HG03175 (cell line): ENCODE results near the gene ATP1B3.
"Not testable (repeated sequence)": the region's sequence is repeated elsewhere in the genome, so short reads cannot be mapped to it uniquely, and the experiment has no call there.

ENCODE experiments used
- ATAC-seq: cut with Tn5 transposase; IDR thresholded peaks from one replicate; pipeline ENCODE4 v1.9.1; 2021; ENCODE audit warnings: mild to moderate bottlenecking, moderate library complexity; ENCODE audit not compliant: unreplicated experiment

ATP1B3 gene

DNA sequence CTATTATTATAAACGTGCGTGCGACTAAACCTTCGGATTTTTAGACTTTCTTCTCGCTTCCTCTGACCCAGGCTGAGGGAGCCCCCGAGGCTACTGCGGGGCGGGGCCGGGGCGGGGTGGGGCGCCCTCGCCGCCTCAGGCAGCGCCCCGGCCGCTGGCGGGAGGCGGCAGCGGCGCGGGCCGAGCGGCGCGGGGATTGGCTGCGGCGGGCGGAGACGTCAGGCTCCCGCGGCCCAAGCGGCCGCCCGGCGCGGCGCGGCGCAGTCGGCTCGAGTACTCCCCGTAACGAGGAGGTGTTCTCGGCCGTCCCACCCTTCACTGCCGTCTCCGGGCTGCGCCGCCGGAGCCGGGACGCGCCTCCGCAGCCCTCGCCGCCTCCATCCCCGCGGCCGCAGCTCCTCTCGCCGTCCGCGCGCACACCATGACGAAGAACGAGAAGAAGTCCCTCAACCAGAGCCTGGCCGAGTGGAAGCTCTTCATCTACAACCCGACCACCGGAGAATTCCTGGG lies at the start of gene ATP1B3:
Gene ATP1B3, plus strand, starts transcription at position 263 of the 510 bp plus-strand sequence. Its CDS starts 159 bp downstream, at position 422.
- peak; percentile 79 for ATAC-seq

DNA sequence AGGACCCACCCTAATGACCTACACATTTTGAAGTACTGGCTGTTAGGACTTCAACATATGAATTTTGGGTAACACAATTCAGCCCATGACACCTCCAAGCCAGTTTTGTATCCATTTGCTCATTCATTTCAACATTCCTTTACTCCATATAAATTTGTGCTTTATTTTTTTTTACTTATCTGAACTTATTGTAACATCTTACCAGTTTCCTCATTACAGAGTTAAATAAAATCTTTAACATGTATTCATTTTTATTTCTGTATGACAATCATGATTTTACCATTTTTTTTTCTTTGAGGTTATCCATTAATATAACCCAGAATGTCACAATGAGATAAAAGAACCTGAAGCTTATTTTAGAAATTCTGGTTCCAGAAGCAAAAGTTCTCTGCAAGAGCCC lies 48.0 kb upstream of the ATP1B3 start:
- no peak for ATAC-seq

DNA sequence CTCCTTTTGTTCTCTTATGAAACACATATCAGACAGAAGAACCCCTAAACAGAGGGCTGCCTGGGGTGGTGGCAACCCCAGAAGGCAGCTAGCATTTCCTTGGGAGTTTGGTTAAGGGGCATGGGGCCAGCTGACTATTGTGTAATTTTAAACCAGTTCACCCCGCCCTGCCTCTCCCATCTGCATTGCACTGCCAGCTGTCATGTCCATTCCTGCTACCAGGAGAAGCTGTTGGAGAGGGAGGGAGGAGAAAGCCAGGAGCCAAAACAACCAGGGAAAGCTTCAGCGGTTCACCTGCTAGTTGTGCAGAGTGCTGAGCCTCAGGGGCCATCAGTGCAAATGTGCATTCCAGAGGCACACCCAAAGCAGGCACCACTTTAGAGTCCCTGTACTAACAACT lies 47.6 kb upstream of the ATP1B3 start:
- ATAC-seq = no peak

DNA sequence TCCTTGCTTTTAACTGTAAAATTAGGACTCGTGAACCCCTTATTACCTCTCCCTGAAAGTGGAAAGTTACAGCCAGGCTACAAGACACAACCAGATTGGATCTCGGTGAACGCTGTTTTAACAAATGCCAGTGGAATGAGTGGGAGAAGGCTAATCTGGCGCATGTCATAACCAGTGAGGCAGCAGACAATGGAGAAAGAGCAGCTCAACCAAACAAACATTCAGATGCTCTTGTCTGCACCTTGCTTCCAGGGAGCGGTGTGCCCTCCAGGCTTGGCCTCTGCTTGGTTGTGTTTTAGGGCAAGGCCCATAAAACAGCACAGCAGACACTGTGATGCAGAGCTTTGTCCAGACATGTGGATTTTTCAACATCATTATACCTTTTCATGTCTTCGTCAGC lies 45.9 kb upstream of the ATP1B3 start:
- ATAC-seq = no peak

DNA sequence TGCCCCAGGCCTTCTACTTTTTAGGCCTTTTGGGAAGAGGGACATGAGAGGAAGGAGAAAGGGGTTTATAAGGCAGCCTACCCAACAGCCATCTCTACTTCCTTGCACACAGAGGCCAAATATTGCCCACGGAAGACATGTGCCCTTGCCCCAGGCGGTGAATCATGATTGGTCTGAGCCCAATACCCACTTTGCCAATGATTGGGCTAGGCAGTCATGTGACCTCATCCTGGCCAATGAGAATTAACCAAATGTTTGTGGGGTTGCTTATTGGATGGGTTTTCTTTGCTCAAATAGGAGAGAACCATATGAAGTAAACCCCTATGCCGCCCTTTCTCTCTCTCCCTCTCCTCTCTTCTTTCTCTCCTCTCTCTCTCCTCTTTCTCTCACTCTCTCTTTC lies 42.2 kb upstream of the ATP1B3 start:
- no peak for ATAC-seq

DNA sequence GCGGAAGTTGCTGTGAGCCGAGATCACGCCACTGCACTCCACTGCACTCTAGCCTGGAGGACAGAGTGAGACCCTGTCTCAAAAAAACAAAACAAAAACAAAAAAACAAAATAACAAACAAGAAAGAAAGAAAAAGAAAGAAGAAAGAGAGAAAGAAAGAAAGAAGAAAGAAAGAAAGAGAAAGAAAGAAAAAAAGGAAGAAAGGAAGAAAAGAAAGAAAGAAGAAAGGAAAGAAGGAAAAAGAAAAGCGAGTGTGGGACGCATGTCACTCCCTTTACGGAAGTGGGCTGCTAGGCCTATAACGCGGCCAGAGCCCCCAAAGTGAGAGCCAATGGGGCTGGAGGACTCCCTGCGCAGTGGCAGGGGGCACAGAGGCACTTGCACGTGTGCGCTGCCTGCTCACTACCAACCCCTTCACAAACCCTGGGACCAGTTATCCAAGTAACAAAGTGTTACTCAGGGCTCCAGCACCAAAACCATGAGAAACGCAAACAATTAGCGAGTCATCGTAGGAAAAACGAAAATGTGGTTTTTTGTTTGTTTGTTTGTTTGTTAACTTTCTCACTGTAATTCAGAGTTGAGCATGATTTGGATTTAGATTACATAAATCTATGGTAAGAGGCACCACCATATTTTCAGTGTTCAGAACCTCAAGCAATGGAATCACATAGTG lies 40.8 kb upstream of the ATP1B3 start:
- no peak for ATAC-seq

DNA sequence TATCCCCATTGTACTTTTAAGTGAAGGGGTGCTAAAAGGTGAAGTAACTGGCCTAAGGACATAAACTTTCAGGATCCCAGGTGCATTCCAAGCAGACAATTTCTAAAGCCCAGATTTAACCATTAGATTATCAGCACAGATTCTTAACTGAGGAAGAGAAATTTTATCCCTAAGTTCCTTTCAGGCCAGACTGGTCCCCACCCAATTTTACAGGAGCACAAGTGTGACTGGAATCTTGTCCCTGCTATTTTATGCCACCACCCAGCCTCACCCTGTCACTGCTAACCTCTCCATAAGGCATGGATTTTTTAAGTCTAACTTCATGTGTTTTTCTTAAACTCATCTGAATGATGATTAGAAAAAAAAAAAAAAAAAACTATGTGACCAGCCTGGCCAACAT lies 37.1 kb upstream of the ATP1B3 start:
- no peak for ATAC-seq

DNA sequence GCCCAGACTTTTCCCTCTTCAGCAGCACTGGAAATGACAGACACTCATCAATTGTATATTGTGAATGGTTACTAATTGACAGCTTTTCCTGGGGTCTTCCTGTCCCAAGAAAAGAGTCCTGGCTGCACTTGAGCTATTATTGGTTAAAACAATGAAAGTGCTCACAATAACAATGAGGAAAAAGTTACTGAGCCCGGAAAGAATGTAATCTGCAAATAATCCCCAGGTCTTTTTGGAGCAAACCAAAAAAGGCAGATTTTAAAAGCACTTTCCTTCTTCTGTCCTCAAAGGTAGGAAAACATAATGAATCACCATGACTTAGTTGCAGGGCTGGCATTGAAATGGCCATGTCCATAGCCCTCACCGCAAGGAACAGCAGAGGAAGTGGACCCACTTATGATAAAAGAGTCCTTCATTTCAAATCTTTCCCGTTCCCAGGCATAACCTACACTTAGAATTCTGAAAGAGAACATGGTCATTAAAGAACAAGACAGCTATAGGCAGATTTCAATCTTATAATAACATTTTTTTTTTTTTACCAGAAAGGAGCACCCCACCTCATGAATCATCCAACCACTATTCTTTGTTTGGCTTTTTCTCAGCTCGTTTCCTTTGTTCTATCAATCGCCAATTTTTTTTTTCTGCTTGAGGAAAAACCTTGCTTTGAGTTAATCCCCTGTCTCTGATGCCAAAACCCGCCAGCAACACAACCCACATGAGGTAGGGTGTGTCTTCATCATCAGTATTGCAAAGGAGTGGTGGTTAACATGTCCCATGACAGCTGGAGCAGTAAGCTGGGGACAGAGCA lies 35.5 kb upstream of the ATP1B3 start:
- no peak for ATAC-seq

DNA sequence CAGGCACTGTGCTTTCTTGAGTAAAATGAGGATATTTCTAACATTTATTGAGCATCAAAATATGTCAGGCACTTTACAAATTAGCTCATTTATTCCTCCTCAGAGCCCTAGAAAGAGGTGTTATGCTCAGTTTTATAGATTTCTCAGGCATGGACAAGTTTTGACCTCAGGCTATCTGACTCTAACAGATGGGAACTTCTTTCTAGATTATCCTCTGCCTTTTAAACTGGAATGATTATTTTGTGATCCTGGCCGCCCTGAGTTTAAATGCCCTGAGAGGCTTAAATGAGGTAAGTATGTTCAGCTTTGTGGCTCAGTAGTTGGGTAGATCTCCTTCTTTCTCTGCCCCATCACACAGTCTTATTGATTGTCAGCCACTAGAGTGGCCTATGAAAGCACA lies 32.3 kb upstream of the ATP1B3 start:
- no peak for ATAC-seq

DNA sequence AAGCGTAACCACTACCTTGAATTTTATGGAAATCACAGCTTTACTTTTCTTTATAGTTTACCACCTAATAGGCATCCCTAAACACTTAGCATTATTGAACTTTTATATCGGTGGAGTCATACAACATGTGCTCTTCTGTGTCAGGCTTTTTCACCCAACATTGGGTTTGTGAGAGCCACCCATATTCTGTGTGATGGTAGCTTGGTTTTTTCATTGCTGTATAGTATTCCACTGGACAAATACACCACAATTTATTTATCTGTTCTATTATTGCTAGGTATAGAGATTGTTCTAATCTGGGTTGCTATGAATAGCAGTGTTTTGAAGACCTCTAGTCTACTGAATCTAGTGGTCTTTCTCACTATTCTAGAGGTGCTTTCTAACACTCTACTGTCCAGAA lies 31.6 kb upstream of the ATP1B3 start:
- ATAC-seq = no peak

DNA sequence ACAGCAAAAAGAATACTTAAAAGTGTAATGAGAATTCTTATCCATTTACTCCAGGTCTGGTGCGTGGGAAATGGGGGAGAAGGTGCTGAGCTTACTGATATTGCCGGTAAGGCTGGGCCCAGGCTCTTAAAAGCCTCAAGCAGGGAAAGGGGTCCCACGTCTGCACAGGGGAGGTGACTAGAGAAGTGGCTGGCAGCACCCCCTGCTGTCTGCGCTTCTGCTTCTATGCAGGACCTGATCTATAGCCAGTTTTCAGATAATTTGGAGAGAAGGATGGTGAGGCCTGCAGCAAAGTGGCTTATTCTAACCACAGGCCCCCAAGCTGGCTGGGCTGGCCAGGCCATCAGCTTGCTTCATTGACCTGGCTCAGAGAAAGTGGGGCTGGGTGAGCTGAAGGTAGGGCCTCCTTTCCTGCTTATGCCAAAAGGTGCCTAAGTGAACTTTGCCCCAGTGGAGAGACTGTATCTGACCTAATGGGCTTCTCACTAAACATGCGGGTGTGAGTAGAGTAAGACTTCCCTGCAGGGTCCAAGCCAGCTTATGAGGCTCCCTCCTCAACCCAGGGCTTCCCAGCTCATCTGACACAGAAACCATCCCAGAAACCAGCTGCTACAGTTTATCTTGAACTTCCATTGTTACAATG lies 30.9 kb upstream of the ATP1B3 start:
- no peak for ATAC-seq

DNA sequence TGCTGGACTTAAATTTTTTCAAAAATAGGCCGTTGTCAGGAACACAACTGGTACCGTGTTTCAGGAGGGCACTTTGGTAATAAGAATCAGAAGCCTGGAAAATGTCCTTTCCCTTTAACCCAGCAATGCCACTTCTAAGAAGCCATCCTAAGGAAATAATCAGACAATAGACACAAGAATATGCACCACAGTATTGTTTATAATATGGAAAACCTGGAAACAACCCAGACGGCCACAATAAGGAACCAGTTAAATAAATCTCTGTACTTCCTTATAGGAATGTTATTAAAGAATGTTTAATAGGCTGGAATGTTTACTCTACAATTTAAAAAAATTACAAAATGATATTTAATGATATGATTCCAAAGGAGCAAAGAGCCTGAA lies 30.4 kb upstream of the ATP1B3 start:
- ATAC-seq = no peak

DNA sequence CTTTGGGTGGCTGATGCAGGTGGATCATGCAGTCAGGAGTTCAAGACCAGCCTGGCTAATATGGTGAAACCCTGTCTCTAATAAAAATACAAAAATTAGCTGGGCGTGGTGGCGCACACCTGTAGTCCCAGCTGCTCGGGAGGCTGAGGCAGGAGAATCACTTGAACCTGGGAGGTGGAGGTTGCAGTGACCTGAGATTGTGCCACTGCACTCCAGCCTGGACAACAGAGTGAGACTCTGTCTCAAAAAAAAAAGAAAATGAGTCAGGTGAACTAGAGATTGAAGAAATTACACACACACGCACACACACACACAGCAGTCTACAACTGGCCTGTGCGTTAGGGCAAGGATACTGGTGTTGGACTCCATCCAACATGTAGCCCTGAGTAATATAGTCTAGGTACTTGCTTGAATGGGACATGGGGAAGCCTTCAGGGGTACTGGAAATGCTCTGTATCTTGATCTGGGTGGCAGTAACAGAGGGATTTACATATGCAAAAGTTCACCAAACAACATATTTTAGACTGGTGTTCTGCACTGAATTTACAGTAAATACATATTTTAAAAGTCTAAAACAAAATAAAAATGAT lies 28.2 kb upstream of the ATP1B3 start:
- ATAC-seq = not testable (repeated sequence)

DNA sequence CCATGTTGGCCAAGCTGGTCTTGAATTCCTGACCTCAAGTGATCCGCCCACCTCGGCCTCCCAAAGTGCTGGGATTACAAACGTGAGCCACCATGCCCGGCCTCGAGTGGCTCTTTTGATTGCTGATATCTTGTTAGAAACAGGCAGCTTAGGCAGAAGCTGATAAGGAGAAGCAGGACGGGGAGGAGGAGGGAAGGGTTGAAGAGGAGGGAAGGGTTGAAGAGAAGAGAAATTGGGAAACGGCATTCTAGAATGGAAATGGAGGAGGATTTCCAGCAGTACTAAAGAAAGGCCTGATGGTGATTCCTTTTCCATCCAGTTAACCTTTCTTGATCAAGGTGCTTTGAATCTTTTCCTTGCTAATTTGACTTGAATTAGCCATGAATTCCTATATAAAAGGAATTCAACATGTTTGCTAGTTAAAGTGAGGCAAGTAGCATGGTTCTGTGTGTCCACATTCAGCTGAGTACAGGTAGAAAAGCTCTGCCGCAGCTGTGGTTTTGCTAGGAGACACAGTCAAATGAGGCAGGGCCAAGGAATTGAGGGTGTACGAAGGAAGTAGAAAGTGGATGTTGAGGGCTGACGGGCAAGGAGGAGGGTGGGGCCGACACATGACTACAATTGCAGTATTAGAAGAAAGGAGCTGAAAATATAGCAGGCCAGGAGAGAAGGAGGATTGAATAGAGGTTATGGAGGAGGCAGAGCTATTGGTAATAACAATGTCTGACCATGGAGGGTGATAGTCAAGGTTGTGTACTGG lies 27.2 kb upstream of the ATP1B3 start:
- no peak for ATAC-seq

DNA sequence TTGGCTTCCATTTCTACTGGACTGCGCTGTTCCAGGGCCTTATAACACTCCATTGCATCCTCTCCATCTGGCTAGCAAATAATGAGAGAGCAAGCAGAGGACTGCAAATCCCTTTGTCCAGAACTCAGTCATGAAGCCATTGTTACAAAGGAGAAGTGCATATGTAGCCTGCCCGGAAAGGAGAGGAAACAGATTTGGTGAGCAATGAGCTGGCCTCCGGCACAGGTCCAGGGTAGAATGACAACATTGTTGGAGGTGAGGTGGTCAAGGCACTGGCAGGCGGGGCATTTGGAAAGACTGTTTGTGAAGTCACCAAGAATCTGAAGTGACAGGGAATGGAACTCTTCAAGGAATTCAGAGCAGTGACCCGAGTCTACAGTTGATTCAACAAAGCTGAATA lies 25.0 kb upstream of the ATP1B3 start:
- ATAC-seq = no peak

DNA sequence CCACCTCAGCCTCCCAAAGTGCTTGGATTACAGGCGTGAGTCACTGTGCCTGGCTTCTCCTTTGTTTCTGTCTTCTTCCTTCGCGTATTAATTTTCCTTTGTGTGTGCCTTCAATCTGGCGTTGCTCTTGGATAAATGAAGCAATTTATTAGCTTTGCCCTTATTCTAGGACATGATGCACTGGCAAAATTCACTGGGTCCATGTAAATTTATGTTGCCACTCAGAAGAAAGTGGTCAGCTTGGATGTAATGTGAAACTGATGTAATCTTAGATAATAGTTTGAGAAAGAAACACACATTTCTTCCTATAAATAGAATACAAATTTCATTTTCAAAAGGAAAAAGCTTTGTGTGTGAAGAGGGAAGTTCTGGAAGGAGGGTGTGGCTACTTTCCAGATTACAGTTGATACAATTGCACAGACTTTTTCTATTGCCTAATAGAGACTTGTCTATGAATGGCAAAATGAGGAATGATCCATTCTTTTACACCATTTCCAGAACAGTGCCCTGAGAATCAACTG lies 23.3 kb upstream of the ATP1B3 start:
- no peak for ATAC-seq

DNA sequence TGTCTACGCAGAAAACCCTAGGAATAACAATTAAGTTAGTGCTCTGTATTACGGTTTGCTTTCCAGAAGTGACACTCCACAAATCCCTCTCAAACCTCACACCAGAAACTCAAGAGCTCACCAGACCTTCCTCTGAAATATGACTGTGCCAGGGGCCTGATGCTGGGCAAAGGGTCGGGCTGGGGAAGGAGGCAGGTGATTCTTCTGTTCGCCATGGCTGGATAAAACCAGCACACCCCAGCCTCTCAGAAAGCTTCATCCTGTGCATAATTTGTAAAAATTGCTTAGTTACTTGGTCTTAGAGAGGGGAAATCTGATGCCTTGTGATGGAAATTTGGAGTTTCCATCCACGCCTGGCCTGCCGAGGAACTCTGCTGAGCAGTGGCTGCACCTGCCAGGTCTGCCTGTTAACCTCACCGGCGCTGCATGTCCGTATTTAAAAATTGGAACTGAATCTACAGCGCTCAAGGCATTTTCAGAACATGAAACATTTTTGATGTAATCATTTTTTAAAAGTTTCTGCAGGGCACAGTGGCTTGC lies 22.7 kb upstream of the ATP1B3 start:
- ATAC-seq = no peak

DNA sequence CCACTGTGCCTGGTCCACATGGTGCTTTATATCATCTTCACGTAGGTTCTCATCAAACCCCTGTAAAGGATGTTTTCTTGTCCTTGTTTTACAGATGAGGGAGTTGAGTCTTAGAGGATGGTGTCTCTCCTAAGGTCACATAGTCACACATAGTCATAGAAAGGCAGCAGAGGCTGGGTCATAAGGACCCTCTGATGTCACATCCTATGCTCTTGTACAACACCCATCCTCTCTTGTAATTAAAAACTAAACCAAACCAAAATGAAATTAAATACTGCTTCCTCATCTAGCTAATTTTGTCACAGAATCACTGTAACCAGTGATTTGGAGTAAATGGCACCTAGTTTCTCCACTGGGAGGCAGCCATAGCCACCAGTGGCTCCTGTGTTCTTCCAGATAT lies 21.8 kb upstream of the ATP1B3 start:
- ATAC-seq = no peak

DNA sequence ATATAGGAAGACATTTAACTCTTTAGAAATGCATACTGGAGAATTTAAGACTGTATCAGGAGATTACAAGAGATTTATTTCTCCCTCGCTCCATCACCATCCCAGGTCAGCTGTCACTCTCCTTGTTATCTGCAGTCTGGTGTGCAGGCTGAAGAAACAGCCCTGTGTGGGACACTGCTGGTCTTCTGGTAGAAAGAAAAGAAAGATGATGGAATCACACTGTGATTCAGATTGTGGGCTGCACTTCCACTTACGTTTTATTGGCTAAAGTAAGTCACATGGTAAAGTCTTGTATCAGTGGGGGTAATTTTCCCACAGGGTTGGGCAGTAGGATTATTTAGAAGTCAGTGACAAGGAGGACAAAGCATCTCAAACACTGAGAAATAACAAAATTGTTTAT lies 18.1 kb upstream of the ATP1B3 start:
- no peak for ATAC-seq

DNA sequence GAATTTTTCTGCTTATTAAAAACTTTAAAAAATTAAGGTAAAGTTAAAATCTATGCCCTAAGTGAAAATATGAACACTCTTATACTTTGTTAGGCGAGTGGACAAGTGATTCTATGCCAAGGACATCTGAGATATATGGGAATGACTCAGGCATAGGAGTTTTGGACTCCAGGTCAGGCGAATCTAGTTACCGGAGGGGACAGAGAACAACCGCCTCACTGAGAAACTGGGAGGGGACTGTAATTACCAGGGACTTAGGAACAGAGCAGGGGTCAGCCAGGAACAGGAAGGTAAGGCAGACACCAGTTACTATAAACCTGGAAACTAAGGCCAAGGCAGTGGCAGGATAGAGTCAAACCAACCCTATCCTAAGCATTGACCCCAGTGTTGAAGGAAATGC lies 16.8 kb upstream of the ATP1B3 start:
- ATAC-seq = no peak
